ENCODE results near the gene PLEKHM2.

The PLEKHM2 gene

GRCh38 chr1:15753776-15754175 is 69.7 kb downstream of the PLEKHM2 start:
- H3K27me3 ChIP-seq (ENCODE audit: insufficient read depth, low read length) = no peaks in the 10 kb centered on the region
- H3K4me1 ChIP-seq (ENCODE audit: control insufficient read depth, insufficient read depth, low read length, unreplicated experiment) = peaks cover 33% of the 10 kb centered on the region
- no peak overlapping the region for H3K4me3 ChIP-seq (ENCODE audit: low read depth, low read length)
- no peaks in the 10 kb centered on the region for H3K79me2 ChIP-seq (ENCODE audit: control insufficient read depth, insufficient read depth, low read length, unreplicated experiment)
- H3K36me3 ChIP-seq (ENCODE audit: insufficient read depth, low read length) = no peaks in the 10 kb centered on the region
- no peak overlapping the region for H3K27ac ChIP-seq (ENCODE audit: low read depth, low read length)
- no peak overlapping the region for H2AFZ ChIP-seq (ENCODE audit: low read length, unreplicated experiment)

GRCh38 chr1:15755021-15755645 is 71.0 kb downstream of the PLEKHM2 start:
- no peaks in the 10 kb centered on the region for H3K36me3 ChIP-seq (ENCODE audit: insufficient read depth, low read length)
- no peak overlapping the region for H2AFZ ChIP-seq (ENCODE audit: low read length, unreplicated experiment)
- no peak overlapping the region for H3K4me3 ChIP-seq (ENCODE audit: low read depth, low read length)
- peaks cover 7% of the 10 kb centered on the region for H3K79me2 ChIP-seq (ENCODE audit: control insufficient read depth, insufficient read depth, low read length, unreplicated experiment)
- H3K27ac ChIP-seq (ENCODE audit: low read depth, low read length) = no peak overlapping the region
- H3K27me3 ChIP-seq (ENCODE audit: insufficient read depth, low read length) = no peaks in the 10 kb centered on the region
- H3K4me1 ChIP-seq (ENCODE audit: control insufficient read depth, insufficient read depth, low read length, unreplicated experiment) = peaks cover 19% of the 10 kb centered on the region

- Histone ChIP-seq H3K4me3 (ENCODE audit: low read depth, low read length) (no peak overlapping the region), H3K4me1 (ENCODE audit: control insufficient read depth, insufficient read depth, low read length, unreplicated experiment) (peaks cover 20% of the 10 kb centered on the region), H3K79me2 (ENCODE audit: control insufficient read depth, insufficient read depth, low read length, unreplicated experiment) (peaks cover 10% of the 10 kb centered on the region), H3K36me3 (ENCODE audit: insufficient read depth, low read length) (no peaks in the 10 kb centered on the region), H3K27me3 (ENCODE audit: insufficient read depth, low read length) (no peaks in the 10 kb centered on the region), H3K27ac (ENCODE audit: low read depth, low read length) (no peak overlapping the region), H2AFZ (ENCODE audit: low read length, unreplicated experiment) (no peak overlapping the region)
Measured at GRCh38 chr1:15755646-15756040, 71.5 kb downstream of the PLEKHM2 start.

- Histone ChIP-seq H2AFZ (ENCODE audit: low read length, unreplicated experiment) (no peak overlapping the region), H3K27ac (ENCODE audit: low read depth, low read length) (no peak overlapping the region), H3K36me3 (ENCODE audit: insufficient read depth, low read length) (no peaks in the 10 kb centered on the region), H3K27me3 (ENCODE audit: insufficient read depth, low read length) (no peaks in the 10 kb centered on the region), H3K79me2 (ENCODE audit: control insufficient read depth, insufficient read depth, low read length, unreplicated experiment) (peaks cover 18% of the 10 kb centered on the region), H3K4me3 (ENCODE audit: low read depth, low read length) (no peak overlapping the region), H3K4me1 (ENCODE audit: control insufficient read depth, insufficient read depth, low read length, unreplicated experiment) (peaks cover 27% of the 10 kb centered on the region)
Measured at GRCh38 chr1:15756143-15757015, 72.3 kb downstream of the PLEKHM2 start.

- Histone ChIP-seq H3K79me2 (ENCODE audit: control insufficient read depth, insufficient read depth, low read length, unreplicated experiment) (peaks cover 25% of the 10 kb centered on the region), H3K36me3 (ENCODE audit: insufficient read depth, low read length) (no peaks in the 10 kb centered on the region), H2AFZ (ENCODE audit: low read length, unreplicated experiment) (no peak overlapping the region), H3K4me1 (ENCODE audit: control insufficient read depth, insufficient read depth, low read length, unreplicated experiment) (peaks cover 32% of the 10 kb centered on the region), H3K27me3 (ENCODE audit: insufficient read depth, low read length) (no peaks in the 10 kb centered on the region), H3K4me3 (ENCODE audit: low read depth, low read length) (no peak overlapping the region), H3K27ac (ENCODE audit: low read depth, low read length) (no peak overlapping the region)
Measured at GRCh38 chr1:15757016-15757543, 73.0 kb downstream of the PLEKHM2 start.

- Histone ChIP-seq H3K27me3 (ENCODE audit: insufficient read depth, low read length) (no peaks in the 10 kb centered on the region), H2AFZ (ENCODE audit: low read length, unreplicated experiment) (no peak overlapping the region), H3K36me3 (ENCODE audit: insufficient read depth, low read length) (no peaks in the 10 kb centered on the region), H3K79me2 (ENCODE audit: control insufficient read depth, insufficient read depth, low read length, unreplicated experiment) (peaks cover 30% of the 10 kb centered on the region), H3K4me3 (ENCODE audit: low read depth, low read length) (peak overlapping the region; percentile 76), H3K27ac (ENCODE audit: low read depth, low read length) (no peak overlapping the region), H3K4me1 (ENCODE audit: control insufficient read depth, insufficient read depth, low read length, unreplicated experiment) (peaks cover 32% of the 10 kb centered on the region)
Measured at GRCh38 chr1:15757575-15758342, 73.6 kb downstream of the PLEKHM2 start.

GRCh38 chr1:15758343-15758931 is 74.3 kb downstream of the PLEKHM2 start, which contains the start of gene FBLIM1:
Gene FBLIM1, plus strand, starts transcription at chr1:15758795. Its CDS starts 6,189 bp downstream, at chr1:15764984.
- peak within 1 kb of the TSS; percentile 82 for H3K27ac ChIP-seq (ENCODE audit: low read depth, low read length)

GRCh38 chr1:15758953-15759661 is 75.0 kb downstream of the PLEKHM2 start:
- Histone ChIP-seq H3K27me3 (ENCODE audit: insufficient read depth, low read length) (no peaks in the 10 kb centered on the region), H2AFZ (ENCODE audit: low read length, unreplicated experiment) (no peak overlapping the region), H3K36me3 (ENCODE audit: insufficient read depth, low read length) (no peaks in the 10 kb centered on the region), H3K79me2 (ENCODE audit: control insufficient read depth, insufficient read depth, low read length, unreplicated experiment) (peaks cover 36% of the 10 kb centered on the region), H3K4me3 (ENCODE audit: low read depth, low read length) (peak overlapping the region; percentile 76), H3K27ac (ENCODE audit: low read depth, low read length) (peak overlapping the region; percentile 82), H3K4me1 (ENCODE audit: control insufficient read depth, insufficient read depth, low read length, unreplicated experiment) (peaks cover 32% of the 10 kb centered on the region)

More at GRCh38 chr1:15758343-15758931, 74.3 kb downstream of the PLEKHM2 start, which contains the start of gene FBLIM1:
- Histone ChIP-seq H3K79me2 (ENCODE audit: control insufficient read depth, insufficient read depth, low read length, unreplicated experiment) (peaks cover 31% of the 10 kb centered on the region), H3K27me3 (ENCODE audit: insufficient read depth, low read length) (no peaks in the 10 kb centered on the region), H3K4me3 (ENCODE audit: low read depth, low read length) (peak within 1 kb of the TSS; percentile 76), H3K36me3 (ENCODE audit: insufficient read depth, low read length) (no peaks in the 10 kb centered on the region), H2AFZ (ENCODE audit: low read length, unreplicated experiment) (no peak within 1 kb of the TSS), H3K4me1 (ENCODE audit: control insufficient read depth, insufficient read depth, low read length, unreplicated experiment) (peaks cover 32% of the 10 kb centered on the region)

GRCh38 chr1:15760520-15761211 is 76.5 kb downstream of the PLEKHM2 start:
- Histone ChIP-seq H3K4me1 (ENCODE audit: control insufficient read depth, insufficient read depth, low read length, unreplicated experiment) (peaks cover 28% of the 10 kb centered on the region), H3K27ac (ENCODE audit: low read depth, low read length) (peak overlapping the region; percentile 82), H3K4me3 (ENCODE audit: low read depth, low read length) (peak overlapping the region; percentile 76), H3K79me2 (ENCODE audit: control insufficient read depth, insufficient read depth, low read length, unreplicated experiment) (peaks cover 43% of the 10 kb centered on the region), H3K27me3 (ENCODE audit: insufficient read depth, low read length) (no peaks in the 10 kb centered on the region), H2AFZ (ENCODE audit: low read length, unreplicated experiment) (no peak overlapping the region), H3K36me3 (ENCODE audit: insufficient read depth, low read length) (no peaks in the 10 kb centered on the region)
